Activated CD8-positive, alpha-beta T cell treated with anti-CD3 and anti-CD28 coated beads for 36 hours (primary cell): ENCODE measurements around the gene ATP8B2. TPM values are rescaled to one million over a fixed set of nuclear protein-coding genes. Genes with fewer than 3 reads are reported as not detected.
"Not testable (repeated sequence)": the region's sequence is repeated elsewhere in the genome, so short reads cannot be mapped to it uniquely, and the experiment has no call there.

ENCODE experiments used
- ATAC-seq: fragments of 200-7000 bp; cut with Tn5 transposase; one replicate; pipeline ENCODE4 v1.10.0; 2021; ENCODE audit warnings: mild to moderate bottlenecking, moderate library complexity
- CTCF ChIA-PET: fragments of 350-600 bp; sonication (Branson Sonifier 250); formaldehyde crosslinking; loops from one replicate; lab custom pipeline; 2021; ENCODE audit warnings: antibody characterized with exemption; lab: Charles Lee
- POLR2A ChIA-PET: fragments of 350-600 bp; sonication (Branson Sonifier 250); formaldehyde crosslinking; loops from one replicate; lab custom pipeline; 2021; ENCODE audit warnings: antibody characterized with exemption; lab: Charles Lee
- DNase-seq: peaks from one replicate; pipeline ENCODE4 v3.0.0-alpha.2; 2020
- H3K27ac Mint-ChIP-seq: one replicate; pipeline ENCODE4 v1.8.0; 2021; ENCODE audit warnings: mild to moderate bottlenecking, mixed read lengths
- H3K27me3 Mint-ChIP-seq: one replicate; pipeline ENCODE4 v1.8.0; 2021; ENCODE audit warnings: mixed read lengths
- H3K36me3 Mint-ChIP-seq: one replicate; pipeline ENCODE4 v1.8.0; 2021; ENCODE audit warnings: low read depth, mixed read lengths
- H3K4me1 Mint-ChIP-seq: one replicate; pipeline ENCODE4 v1.8.0; 2021; ENCODE audit warnings: low read depth, mixed read lengths
- H3K4me3 Mint-ChIP-seq: one replicate; pipeline ENCODE4 v1.8.0; 2021; ENCODE audit warnings: mild to moderate bottlenecking, moderate library complexity, mixed read lengths
- H3K9me3 Mint-ChIP-seq: one replicate; pipeline ENCODE4 v1.8.0; 2021; ENCODE audit warnings: mixed read lengths
- CTCF ChIP-seq: fragments of 200-600 bp; IDR thresholded peaks from one replicate; pipeline ENCODE4 v1.8.0; 2022; ENCODE audit warnings: antibody characterized with exemption, mild to moderate bottlenecking
- intact Hi-C: fragments of 100-400 bp; cut with micrococcal nuclease; formaldehyde crosslinking; loops from one replicate; pipeline ENCODE4 v1.10.0; 2022
- total RNA-seq, 2 experiments: library from RNA; stranded (reverse); gene quantifications; one replicate each; pipeline ENCODE4 v1.2.3, GENCODE V29; 2021

ATP8B2 gene
- total RNA-seq, 2 experiments from 2014 or later: 52.2 to 54.7 TPM

GRCh38 chr1:154295408-154296235, 29.7 kb upstream of the ATP8B2 start:
- Mint-ChIP-seq H3K36me3 (peaks cover 5% of the 10 kb centered on the region), H3K9me3 (peaks cover 14% of the 10 kb centered on the region), H3K4me1 (no peaks in the 10 kb centered on the region), H3K27ac (no peak overlapping the region), H3K4me3 (no peak overlapping the region), H3K27me3 (no peaks in the 10 kb centered on the region)
- ChIA-PET POLR2A (no interaction called here), CTCF (interaction anchor here (1.0 to 1.2 kb wide), 3 partner anchors 15 to 49 kb away, joined by 3 read pairs; no protein-coding TSS in a partner anchor)
- intact Hi-C loops: no loop called here
- DNase-seq (no peak), ATAC-seq (no peak)
- no peak for TF ChIP-seq CTCF

- H3K4me3 Mint-ChIP-seq: no peak overlapping the region
- peaks cover 7% of the 10 kb centered on the region for H3K4me1 Mint-ChIP-seq
- no peak overlapping the region for H3K27ac Mint-ChIP-seq
- H3K27me3 Mint-ChIP-seq: no peaks in the 10 kb centered on the region
- intact Hi-C loops: no loop called here
- ATAC-seq: no peak
- no peaks in the 10 kb centered on the region for H3K9me3 Mint-ChIP-seq
- no peaks in the 10 kb centered on the region for H3K36me3 Mint-ChIP-seq
- ChIA-PET POLR2A (interaction anchor here (1.1 kb wide), 1 partner anchor 25 kb away, joined by 3 read pairs; no protein-coding TSS in a partner anchor), CTCF (interaction anchor here (1.6 kb wide), 1 partner anchor 18 kb away, joined by 3 read pairs; no protein-coding TSS in a partner anchor)
- no peak for TF ChIP-seq CTCF
- DNase-seq: no peak
Measured at GRCh38 chr1:154301582-154301981, 23.7 kb upstream of the ATP8B2 start.

- Mint-ChIP-seq H3K9me3 (no peaks in the 10 kb centered on the region), H3K27me3 (no peaks in the 10 kb centered on the region), H3K4me3 (no peak overlapping the region), H3K4me1 (peaks cover 15% of the 10 kb centered on the region), H3K27ac (no peak overlapping the region), H3K36me3 (no peaks in the 10 kb centered on the region)
- peak; percentile 74 for DNase-seq
- no peak for TF ChIP-seq CTCF
- intact Hi-C loops: no loop called here
- peak; percentile 94 for ATAC-seq
- ChIA-PET POLR2A (interaction anchor here (0.8 kb wide), 1 partner anchor 320 kb away, joined by 3 read pairs; no protein-coding TSS in a partner anchor), CTCF (interaction anchor here (0.8 to 3.1 kb wide), 6 partner anchors 10 to 175 kb away, joined by 3 to 12 read pairs (median 3); partner anchors contain the start of gene ATP8B2)
Measured at GRCh38 chr1:154304664-154305337, 20.5 kb upstream of the ATP8B2 start.

- TF ChIP-seq CTCF: no peak
- CTCF ChIA-PET: interaction anchor here (1.2 to 3.1 kb wide), 4 partner anchors 17 to 173 kb away, joined by 3 to 12 read pairs (median 4); partner anchors contain the start of gene ATP8B2
- H3K4me1 Mint-ChIP-seq: peaks cover 15% of the 10 kb centered on the region
- POLR2A ChIA-PET: interaction anchor here (0.8 kb wide), 1 partner anchor 151 kb away, joined by 3 read pairs; no protein-coding TSS in a partner anchor
- no peaks in the 10 kb centered on the region for H3K9me3 Mint-ChIP-seq
- no peaks in the 10 kb centered on the region for H3K27me3 Mint-ChIP-seq
- no peak overlapping the region for H3K4me3 Mint-ChIP-seq
- intact Hi-C loops: no loop called here
- no peaks in the 10 kb centered on the region for H3K36me3 Mint-ChIP-seq
- ATAC-seq (no peak), DNase-seq (no peak)
- no peak overlapping the region for H3K27ac Mint-ChIP-seq
Measured at GRCh38 chr1:154306151-154306550, 19.2 kb upstream of the ATP8B2 start.

- DNase-seq, H3K4me3 Mint-ChIP-seq, H3K27ac Mint-ChIP-seq, H3K36me3 Mint-ChIP-seq, POLR2A ChIA-PET, intact Hi-C loops, H3K9me3 Mint-ChIP-seq, H3K27me3 Mint-ChIP-seq, ATAC-seq: not testable (repeated sequence)
- CTCF ChIA-PET: interaction anchor here (2.0 to 3.1 kb wide), 2 partner anchors 17 to 31 kb away, joined by 6 to 12 read pairs; partner anchors contain the start of gene ATP8B2
- peaks cover 15% of the 10 kb centered on the region for H3K4me1 Mint-ChIP-seq
Measured at GRCh38 chr1:154307670-154308270, 17.6 kb upstream of the ATP8B2 start.

- H3K4me3 Mint-ChIP-seq, DNase-seq, H3K27ac Mint-ChIP-seq, H3K36me3 Mint-ChIP-seq, ATAC-seq, intact Hi-C loops, H3K9me3 Mint-ChIP-seq, H3K27me3 Mint-ChIP-seq, CTCF ChIA-PET: not testable (repeated sequence)
- H3K4me1 Mint-ChIP-seq: peaks cover 15% of the 10 kb centered on the region
- POLR2A ChIA-PET: interaction anchor here (0.7 to 0.8 kb wide), 2 partner anchors 10 to 382 kb away, joined by 3 read pairs; no protein-coding TSS in a partner anchor
Measured at GRCh38 chr1:154309136-154309535, 16.2 kb upstream of the ATP8B2 start.

- H3K4me1 Mint-ChIP-seq, H3K27me3 Mint-ChIP-seq, CTCF ChIA-PET, H3K27ac Mint-ChIP-seq, POLR2A ChIA-PET, H3K36me3 Mint-ChIP-seq, H3K4me3 Mint-ChIP-seq, intact Hi-C loops, H3K9me3 Mint-ChIP-seq, ATAC-seq, DNase-seq: not testable (repeated sequence)
Measured at GRCh38 chr1:154312229-154313065, 12.9 kb upstream of the ATP8B2 start.
